ENCODE results near the gene C22orf15.

- TF ChIP-seq CTCF (IDR thresholded peaks at IDR 0.05; ENCODE audit: low read depth, low read length) (no peak), EZH2phosphoT487 (IDR thresholded peaks at IDR 0.05; ENCODE audit: low read depth) (no peak)
Measured at GRCh38 chr22:23786752-23787599, 24.2 kb downstream of the C22orf15 start, which contains the start of gene SMARCB1.

Measured in OCI-LY3 (cell line).